Cerebellar nuclear complex (tissue), 1 donor: ENCODE results near the gene MRGPRX2.

Experiments used
- DNase-seq, 2 experiments: peaks; one replicate each; lab custom pipeline; 2025; lab: John Stamatoyannopoulos, UW

Gene MRGPRX2

DNA sequence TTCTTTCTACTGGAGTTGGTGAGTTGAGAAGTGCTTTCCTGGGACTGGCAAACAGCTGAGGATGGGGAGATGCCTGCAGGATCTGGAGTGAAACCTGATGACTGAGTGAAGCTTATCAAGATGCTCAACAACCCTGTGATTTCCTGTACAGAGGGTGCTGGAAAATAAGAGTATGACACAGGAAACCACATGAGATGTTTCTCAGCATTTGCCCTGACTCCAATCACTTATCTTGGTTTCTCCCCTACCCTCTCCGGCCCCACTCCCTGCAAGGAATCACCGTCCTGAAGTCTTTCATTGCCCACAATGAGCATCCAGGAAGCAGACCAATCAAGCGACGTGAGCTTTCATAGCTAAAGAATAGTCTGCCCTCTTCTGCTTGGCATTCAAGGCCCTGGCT is at the start of gene MRGPRX2:
TSS of gene MRGPRX2 (minus strand) at position 89 of the 400 bp plus-strand sequence. CDS start 4,315 bp downstream, outside the sequence.
- no peak for DNase-seq

DNA sequence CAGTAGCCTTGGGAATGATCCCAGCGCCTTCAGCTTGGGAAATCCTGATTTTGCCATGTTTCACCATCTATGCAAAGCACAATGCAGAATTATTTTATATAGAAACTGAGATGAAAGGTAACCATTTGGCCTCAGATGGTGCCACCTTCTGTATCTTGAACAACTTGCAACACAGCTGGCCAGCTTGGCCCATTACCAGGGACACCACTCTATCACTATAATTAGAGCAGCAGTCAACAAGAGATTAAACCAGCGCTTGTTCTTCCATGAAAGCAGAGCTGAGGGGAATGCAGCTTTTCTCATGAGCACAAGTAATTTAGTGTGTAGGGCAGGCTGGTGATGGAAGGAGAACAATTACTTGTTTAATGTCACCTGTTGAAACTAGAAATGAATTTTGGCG is 49.8 kb upstream of the MRGPRX2 start:
- no peak for DNase-seq

DNA sequence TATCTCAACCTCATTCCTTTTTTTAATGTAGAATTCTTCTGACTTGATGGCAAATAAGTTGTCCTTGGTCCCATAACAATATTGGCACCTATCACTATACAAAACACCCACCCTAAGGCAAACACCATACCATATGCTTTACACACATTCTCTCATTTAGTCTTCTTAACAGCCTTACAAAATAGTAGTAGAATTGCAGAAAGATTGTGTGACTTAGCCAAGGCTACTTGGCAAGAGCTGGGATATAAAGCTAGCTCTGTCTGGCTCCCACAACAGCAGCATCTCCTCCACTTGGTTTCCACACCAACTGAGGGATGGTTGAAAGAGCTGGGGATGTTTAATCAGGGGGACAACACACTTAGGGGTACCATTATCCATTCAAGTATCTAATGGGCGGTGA is 46.6 kb upstream of the MRGPRX2 start:
- no peak for DNase-seq

DNA sequence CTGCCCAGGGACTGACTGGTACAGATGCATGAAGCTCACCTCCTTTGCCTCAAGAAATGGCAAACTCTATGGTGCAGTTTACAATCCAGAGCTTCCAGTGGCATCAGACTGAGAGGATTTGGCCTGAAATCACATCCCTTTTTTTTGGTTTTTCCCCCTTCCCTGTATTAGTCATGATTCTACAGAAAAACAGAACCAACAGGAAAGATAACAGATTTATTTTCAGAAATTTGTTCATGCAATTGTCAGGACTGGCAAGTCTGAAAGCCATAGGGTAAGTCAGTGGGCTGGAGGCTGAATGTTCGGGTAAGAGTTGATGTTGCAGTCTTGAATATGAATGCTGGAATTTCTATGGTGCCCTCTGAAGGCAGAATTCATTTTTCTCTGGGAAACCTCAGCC is 44.5 kb upstream of the MRGPRX2 start:
- no peak for DNase-seq

DNA sequence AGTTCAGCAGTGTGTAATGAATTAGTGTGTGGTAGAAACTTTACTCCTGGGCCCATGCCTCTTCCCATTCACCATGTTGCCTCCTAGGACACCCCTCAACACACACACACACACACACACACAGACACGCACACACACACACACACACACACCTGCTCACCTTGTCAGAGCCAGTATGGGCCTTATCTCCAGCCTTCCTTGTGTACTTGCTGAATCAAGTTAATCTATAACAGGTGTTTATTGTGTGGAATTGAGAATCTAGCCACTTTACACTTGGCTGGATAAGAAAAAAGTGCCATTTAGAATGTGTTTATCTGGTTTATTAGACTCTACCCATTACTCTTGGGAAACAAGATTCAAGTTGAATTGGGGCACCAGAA is 42.0 kb upstream of the MRGPRX2 start:
- DNase-seq = no peak

DNA sequence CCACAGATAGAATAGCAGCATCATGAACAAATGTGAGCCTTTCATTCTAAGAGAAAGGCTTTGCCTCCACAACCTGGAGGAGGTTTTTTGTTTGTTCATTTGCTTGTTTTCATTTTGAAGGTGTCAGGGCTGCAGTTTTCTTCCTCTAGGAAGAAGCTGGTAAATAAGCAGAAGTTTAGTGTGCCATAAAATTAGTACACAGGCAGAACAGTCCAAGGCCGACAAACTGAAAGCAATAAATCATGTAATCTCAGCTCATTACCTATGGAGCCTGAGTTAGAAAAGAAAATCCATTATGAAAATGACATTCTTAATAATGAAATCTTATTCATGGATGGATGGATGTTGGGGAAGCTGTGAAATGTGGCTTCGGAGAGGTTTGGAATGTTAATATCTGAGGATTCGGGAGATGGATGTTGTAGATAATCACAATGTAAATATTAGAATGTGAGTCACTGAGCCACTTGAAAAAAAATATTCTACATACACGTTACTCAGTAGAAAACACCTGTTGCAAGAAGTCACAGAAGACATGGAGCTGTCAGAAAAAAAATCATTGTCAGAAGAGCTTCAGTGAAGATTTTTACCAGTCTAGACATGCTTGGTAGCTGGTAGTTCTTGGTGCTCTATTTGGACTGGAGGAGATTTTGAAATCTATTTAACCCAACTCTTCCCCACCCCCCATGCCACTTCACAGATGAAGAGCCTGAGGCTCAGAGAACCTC is 41.4 kb upstream of the MRGPRX2 start:
- no peak for DNase-seq

DNA sequence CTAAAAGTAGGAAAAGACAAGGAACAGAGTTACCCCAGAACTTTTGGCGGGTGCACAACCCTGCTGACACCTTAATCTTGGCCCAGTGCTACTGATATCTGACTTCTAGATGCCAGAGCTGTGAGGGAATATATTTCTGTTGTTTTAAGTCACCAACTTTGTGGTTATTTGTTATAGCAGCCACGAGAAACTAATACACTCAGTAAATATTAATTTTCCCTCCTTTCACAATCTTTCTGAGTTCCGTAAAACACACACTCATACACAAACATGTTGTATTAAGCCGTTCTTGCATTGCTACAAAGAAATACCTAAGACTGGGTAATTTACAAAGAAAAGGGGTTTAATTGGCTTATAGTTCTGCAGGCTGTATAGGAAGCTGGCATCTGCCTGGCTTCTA is 40.4 kb upstream of the MRGPRX2 start:
- DNase-seq = no peak

DNA sequence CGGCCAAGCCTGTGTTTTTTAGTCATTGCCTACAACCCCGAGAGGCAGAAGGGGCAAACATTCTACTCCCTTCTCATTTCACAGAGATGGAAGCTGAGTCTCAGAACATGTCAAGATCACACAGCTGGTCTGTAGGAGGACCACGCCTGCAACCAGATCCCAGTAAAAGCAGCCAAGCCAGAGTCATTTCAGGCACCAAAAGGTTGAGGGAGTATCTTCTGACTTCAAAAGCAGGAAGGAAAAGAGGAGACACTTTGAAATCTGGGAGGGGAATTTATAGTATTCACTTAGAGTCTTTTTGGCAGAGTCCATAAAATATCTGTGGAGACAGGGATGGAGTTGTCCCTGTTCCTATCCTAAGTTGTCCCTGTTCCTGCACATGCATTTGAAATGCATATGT is 38.6 kb upstream of the MRGPRX2 start:
- no peak for DNase-seq

DNA sequence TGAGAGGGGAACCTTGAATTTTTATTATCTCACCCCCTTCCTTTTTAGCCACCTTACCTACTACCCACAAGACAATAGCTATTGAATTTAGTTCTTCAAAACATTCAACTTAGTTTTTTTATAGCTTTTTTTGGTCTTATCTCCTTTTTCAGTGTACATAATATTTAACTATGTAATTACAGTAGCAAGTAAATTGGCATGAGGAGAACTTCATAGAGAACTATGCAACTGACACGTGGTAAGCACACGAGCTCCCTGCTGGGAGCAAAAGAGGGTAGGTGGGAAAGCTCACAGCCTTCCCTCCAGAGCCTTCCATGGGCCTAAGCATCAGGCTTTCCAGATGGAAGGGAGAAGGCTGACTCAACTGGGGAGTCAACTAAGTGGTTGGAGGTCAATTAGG is 34.3 kb upstream of the MRGPRX2 start:
- DNase-seq = no peak

DNA sequence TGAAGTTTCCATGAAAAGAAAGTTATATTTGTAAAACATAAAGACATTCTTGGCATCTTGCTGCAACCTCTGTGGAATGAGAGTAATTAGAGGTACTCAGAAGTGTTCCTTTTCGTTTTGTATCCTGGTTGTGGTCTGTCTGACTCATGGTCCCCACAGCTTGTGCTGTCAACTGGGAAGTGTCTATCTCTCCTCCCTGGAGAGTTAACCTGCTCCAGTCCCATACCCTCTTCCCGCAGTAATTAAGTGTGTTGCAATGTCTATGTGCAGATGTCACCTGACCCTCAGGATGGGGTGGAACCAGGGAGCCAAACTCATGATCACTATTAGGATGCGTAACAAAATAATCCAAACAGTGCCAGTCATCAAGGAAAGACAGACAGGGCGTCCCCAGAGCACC is 33.5 kb upstream of the MRGPRX2 start:
- DNase-seq = no peak

DNA sequence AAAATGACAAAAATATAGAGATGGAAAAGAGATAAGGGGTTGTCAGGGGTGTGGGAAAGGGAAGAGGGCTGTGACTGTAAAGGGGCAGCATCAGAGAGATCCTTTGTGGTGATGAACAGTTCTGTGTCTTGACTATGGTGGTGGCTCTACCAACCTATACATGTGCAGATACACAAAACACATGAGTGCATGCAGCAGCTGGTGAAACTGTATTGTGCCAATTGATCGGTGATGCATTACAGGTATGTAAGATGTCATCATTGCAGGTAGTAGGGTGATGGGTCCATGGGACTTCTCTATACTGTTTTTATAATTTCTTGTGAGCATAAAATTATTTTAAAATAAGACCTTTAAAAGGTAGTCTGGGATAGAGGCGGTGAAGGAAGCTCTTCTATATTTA is 32.3 kb upstream of the MRGPRX2 start:
- DNase-seq = no peak

DNA sequence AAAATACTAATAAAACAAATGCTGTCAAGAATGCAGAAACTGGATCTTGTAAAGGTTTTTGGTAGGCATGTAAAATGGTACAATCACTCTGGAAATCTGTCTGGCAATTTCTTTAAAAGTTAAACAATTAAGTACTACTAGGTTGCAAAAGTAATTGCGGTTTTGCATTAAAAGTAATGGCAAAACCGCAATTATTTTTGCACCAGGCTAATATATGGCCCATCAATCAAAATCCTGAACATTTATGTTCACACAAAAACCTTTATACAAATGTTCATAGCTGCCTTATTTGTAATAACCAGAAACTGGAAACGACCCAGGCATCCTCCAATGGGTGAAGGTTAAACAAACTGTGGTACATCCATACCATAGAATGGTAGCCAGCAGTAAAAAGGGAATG is 31.8 kb upstream of the MRGPRX2 start:
- DNase-seq = no peak

DNA sequence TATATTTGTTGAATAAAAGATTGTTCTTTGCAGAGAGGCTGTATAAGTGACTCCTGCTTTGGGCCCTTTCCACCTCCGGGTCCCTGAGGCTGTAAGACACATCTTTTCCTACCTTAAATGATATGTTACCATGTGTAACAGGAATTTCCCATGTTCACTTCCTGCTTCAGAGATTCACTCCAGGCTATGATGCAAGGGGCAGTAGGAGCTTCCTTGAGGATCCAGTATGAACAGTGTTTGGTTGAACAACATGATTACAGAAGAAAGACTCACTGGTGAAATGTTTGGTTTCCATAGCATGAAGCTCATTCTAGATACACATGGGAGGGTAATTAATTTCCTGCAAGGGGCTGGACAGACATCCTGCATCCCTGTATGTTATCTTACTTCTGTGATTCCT is 30.8 kb upstream of the MRGPRX2 start:
- no peak for DNase-seq

DNA sequence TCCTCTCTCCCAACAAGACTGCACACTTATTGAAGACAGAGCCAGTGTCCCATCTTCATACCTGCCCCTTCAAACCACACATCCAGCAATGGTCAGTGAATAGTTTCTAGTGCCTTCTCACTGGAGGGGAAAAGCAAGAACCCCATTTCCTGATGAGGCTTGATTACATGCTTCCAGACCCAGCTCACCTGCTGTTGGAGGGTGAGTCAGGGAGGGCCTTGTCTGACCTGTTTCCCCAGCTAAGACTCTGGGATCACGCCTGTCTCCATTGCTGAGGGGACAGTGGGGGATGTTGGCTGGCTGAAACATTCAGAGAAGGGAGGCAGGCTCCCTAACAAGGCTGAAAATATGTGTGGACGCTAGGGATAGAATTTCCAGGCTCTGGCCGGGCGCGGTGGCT is 28.9 kb upstream of the MRGPRX2 start:
- DNase-seq = no peak

DNA sequence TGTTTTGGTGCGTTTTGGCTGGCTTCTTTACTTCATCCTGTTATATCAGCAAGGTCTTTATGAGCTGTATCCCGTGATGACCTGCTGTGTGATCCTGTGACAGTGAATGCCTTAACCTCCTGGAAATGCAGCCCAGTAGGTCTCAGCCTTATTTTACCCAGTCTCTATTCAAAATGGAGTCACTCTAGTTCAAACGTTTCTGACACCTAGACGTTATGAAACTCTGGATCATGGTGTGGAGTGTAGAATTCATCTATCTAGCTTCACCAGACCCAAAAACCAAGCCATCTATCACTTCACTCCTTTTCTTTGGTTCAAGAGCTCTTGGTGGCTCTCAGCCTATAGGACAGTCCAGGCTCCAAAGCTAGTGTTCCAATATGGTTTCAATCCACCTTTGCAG is 28.3 kb upstream of the MRGPRX2 start:
- no peak for DNase-seq

DNA sequence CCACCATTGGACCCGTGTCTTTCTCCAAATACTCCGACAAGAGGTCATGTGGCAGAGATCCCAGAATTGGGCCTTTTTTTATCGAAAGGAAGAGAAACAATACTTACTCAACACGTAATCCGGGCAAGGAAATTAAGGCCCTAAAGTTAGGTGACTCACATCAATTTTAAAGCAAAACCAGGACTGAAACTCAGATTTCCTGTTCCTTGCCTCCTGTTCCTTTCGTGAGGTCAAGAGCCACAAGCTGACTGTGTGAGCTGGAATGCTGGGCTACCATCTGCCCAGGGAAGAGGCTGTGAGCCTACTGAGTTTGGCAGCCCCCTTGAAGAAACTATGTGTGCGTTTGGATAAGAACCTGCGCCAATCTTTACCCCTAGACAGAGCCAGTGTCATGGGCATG is 27.1 kb upstream of the MRGPRX2 start:
- no peak for DNase-seq

DNA sequence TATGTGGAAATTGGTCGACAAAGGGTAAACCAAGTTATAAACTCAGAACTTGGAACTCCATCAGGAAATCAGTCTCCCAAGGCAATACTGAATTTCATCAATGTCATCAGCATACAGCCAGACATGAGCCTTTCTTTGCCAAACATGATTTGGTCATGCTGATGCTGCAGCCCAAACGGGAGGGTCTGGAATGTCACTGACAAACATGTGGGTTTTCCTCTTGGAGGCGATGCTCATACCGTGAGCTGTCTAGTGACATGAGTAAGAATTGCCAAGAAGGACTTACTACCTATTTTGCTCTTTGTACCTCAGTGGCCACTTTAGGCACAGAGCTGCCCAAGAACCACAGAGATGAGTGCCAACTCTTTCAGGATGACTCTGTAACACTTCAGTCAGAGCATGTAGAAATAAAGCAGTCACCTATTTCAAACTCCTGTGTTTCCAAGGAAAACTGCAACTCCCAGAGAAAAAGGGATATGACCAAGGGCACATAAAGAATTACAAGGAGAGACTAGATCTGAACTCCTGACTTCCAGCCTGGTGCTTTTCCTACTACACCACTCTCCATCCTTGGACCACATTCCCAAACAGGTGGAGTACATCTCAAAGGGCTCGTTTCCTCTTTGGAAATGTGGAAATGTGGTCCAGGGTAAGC is 24.3 kb upstream of the MRGPRX2 start:
- no peak for DNase-seq

DNA sequence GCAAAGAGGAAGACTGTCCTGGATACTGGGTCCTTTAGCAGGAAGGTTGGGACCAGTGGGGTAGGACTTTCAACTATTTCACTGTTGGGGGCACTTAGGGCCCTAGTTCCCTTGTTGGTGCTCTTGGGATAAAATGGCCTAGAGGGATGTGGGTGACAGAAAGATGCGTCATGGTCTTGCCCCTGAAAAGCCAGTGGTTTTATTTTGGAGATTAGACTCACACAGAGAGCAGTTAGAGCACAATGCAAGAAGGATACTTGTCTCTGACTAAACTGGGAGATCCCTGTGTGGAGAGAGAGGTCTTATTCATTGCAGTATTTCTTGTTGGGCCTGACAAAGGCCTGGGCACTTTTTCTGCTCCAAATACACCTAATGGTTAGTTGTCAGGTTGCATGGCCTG is 22.6 kb upstream of the MRGPRX2 start:
- no peak for DNase-seq

DNA sequence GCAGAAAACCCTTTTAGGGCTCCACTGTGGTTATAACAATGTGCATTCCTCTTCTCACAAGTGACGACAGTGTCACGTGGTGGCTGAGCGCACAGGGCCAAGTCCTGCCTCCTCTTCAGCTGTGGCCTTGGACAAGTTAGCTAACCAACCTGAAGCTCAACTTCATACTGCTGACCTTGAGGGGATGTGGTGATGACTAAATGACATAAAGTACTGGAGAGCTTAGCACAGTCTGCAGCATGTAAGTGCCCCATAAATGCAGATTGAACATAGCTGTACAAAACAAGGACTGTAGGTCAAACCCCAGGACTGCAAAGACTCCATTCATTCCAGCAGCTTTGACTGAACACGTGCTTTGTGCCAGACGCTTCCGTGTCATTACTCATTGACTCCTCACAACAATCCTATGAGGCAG is 20.1 kb upstream of the MRGPRX2 start:
- no peak for DNase-seq

DNA sequence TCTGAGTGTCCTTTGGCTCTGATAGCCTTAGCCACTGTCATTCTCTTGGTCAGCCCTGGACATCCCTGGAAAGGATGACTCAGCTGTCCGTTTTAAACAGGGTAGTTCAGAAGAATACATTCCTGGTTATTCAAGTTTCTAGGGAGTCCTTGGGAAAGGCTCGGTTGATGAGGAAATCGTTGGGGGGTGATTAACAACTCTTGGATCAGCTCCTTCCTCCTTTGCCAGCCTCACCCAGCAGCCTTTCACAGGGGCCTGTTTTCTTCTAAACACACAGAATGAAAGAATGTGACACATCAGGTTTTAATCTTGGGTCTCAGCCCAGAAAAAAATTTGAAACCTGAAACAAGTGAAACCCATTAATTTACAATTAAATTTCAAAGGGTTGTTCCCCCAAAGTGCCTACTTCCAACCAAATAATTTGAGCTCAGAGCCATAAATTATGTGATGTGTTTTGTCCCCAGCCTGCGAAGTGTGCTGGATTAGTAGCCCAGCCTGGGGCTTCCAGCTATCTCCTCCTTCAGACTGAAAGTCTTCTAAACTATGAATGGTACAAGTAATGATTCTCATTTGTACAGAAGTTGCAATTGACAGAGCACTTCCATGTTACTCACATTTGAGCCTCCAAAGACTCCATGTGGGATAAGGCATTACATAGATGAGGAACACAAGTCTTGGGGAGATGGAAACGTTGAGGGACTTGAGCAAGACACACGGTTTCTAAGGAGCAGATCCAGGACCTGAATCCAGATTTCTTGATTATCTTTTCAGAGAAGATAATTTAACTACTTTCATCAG is 19.3 kb upstream of the MRGPRX2 start:
- no peak for DNase-seq

DNA sequence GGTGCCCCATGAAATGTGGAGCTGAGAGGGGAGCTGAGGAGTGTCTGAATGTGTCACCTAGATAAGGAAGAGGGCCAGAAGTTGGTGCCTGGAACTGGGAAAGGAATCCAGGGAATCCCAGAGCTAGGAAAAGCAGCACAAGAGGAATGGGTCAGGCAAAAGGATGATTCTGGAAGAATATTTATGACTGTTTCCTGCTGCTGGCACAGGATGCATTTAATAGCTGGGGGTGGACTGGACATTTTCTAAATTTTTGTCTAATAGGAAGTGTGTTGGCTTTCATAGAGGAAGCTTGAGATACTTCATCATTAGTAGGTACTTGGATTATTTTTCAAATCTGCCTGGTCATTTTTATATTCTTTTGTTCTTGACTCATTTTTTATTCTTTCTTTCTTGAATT is 17.4 kb upstream of the MRGPRX2 start:
- no peak for DNase-seq

DNA sequence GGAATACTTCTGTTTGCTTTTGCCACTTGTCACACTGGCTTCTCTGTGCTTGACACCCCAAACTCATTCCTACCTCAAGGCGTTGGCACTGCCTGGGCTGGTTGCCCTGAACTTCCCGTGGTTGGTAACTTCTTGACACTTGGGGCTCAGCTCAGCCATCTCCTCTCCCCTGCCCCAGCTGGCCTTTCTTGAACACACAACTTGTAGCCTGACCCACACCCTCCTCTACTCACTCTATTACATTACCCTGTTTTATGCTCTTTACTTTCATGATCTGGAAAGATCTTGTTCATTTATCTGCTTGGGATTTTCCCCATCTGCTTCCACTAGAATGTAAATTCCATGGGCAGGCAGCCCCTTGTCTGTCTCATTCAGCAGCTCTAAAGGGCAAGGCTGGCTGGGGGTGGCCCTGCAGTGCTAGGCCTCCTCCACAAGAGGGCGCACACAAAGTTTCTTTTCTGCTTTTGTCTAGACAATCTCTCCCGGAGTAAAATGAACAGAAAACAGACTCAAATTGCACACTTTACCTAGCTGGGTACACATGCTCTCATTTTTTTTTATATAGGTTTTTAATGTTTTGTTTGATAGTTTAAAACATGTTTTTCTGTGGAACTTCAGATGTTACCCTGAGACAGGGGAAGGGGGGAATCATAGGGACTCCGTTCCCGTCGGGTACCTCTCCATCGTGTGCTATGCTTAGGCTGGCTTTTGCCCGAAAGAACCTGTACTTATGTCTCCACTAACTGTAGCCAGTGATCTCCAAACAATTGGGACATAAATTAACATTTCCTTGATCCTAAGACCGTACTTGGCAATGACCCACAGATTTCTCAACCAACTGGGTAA is 16.4 kb upstream of the MRGPRX2 start:
- DNase-seq = no peak
